HepG2 (cell line): ENCODE measurements around the gene TXNRD2. TPM values are rescaled to one million over a fixed set of nuclear protein-coding genes. Genes with fewer than 3 reads are reported as not detected.
A peak's percentile ranks its signal among the peaks of the same experiment; 100 is the strongest.

Experiments used
- ATAC-seq: fragments of 200-7000 bp; cut with Tn5 transposase; 3 replicates; pipeline ENCODE4 v1.9.1; 2020; ENCODE audit warnings: mild to moderate bottlenecking, moderate library complexity
- BruUV-seq: library from RNA; stranded (reverse); fragments of 400-500 nt; replicated peaks from 2 replicates; lab custom pipeline; 2021; lab: Mats Ljungman, UMichigan
- CTCF ChIA-PET: fragments of 300-600 bp; formaldehyde crosslinking; extraction: SDS; loops from one replicate; lab custom pipeline; 2021; ENCODE audit warnings: low total read pairs, inconsistent platforms, low intra/inter-chr PET ratio; lab: Yijun Ruan, JAX
- POLR2A ChIA-PET: fragments of 350-600 bp; sonication (Branson Sonifier 250); formaldehyde crosslinking; loops from one replicate; lab custom pipeline; 2020; ENCODE audit warnings: antibody characterized with exemption, inconsistent platforms; lab: Yijun Ruan, JAX
- DNase-seq: peaks from one replicate; pipeline ENCODE4 v3.0.0-alpha.2; 2015; ENCODE audit warnings: low spot score
- FAIRE-seq: peaks from 3 replicates; lab custom pipeline; 2011; peaks lifted over from hg19 to GRCh38; lab: Jason Lieb, UNC
- H2AFZ ChIP-seq: one replicate; pipeline ENCODE4 v1.6.1; 2011; ENCODE audit warnings: low read length, inconsistent platforms
- H3K27ac ChIP-seq: fragments of 300-600 bp; 3 replicates; pipeline ENCODE4 v1.8.0; 2011; ENCODE audit warnings: mixed run types, mild to moderate bottlenecking, mixed read lengths, low read length, inconsistent platforms; ENCODE audit not compliant: insufficient read depth; ENCODE audit errors: extremely low read length
- H3K27me3 ChIP-seq, 2 experiments: fragments of 200-600 bp in 1 of 2; 2 replicates in 1 of 2; 3 replicates in 1 of 2; pipeline versions ENCODE4 v1.6.0 to v1.8.0; 2011; ENCODE audit warnings: low read length in 2 of 2, mild to moderate bottlenecking in 2 of 2, moderate library complexity in 2 of 2, inconsistent platforms in 1 of 2; ENCODE audit not compliant: insufficient read depth in 2 of 2, control insufficient read depth in 1 of 2
- H3K36me3 ChIP-seq, 2 experiments: fragments of 200-600 bp in 1 of 2; replicated peaks in 1 of 2; 2 replicates in 1 of 2; 3 replicates in 1 of 2; pipeline versions ENCODE4 v1.5.1 to v1.8.0; 2011; ENCODE audit warnings: low read length in 2 of 2, inconsistent platforms in 1 of 2; ENCODE audit not compliant: insufficient read depth in 2 of 2, control insufficient read depth in 1 of 2
- H3K4me1 ChIP-seq: 2 replicates; pipeline ENCODE4 v1.5.1; 2012; ENCODE audit warnings: low read length, inconsistent platforms; ENCODE audit not compliant: insufficient read depth
- H3K4me2 ChIP-seq: 2 replicates; pipeline ENCODE4 v1.6.0; 2011; ENCODE audit warnings: low read depth, low read length, inconsistent platforms
- H3K4me3 ChIP-seq, 3 experiments: fragments of 200-600 bp in 1 of 3; sonication (generic), shearing (Covaris generic) in 1 of 3; replicated peaks in 1 of 3; 2 replicates each; pipeline ENCODE4 v1.5.1; 2011 to 2016; ENCODE audit warnings: low read length in 3 of 3, inconsistent platforms in 2 of 3, low read depth in 2 of 3, mild to moderate bottlenecking in 2 of 3, control low read depth in 1 of 3, mixed read lengths in 1 of 3; ENCODE audit not compliant: insufficient read depth in 1 of 3
- H3K79me2 ChIP-seq: one replicate; pipeline ENCODE4 v1.6.1; 2011; ENCODE audit warnings: low read length, inconsistent platforms; ENCODE audit not compliant: insufficient read depth
- H3K9ac ChIP-seq: 2 replicates; pipeline ENCODE4 v1.6.0; 2011; ENCODE audit warnings: mild to moderate bottlenecking, low read depth, low read length, inconsistent platforms; ENCODE audit not compliant: insufficient read depth
- H3K9me3 ChIP-seq: 2 replicates; pipeline ENCODE4 v1.5.1; 2012; ENCODE audit warnings: mild to moderate bottlenecking, low read length
- H4K20me1 ChIP-seq: 2 replicates; pipeline ENCODE4 v1.6.0; 2011; ENCODE audit warnings: inconsistent platforms, mild to moderate bottlenecking, low read length, moderate library complexity; ENCODE audit not compliant: insufficient read depth
- ATF1 ChIP-seq: IDR thresholded peaks from 2 replicates; pipeline ENCODE4 v1.6.1; 2016; ENCODE audit warnings: mild to moderate bottlenecking, control low read depth
- CBX5 ChIP-seq: sonication (generic); formaldehyde crosslinking; IDR thresholded peaks from 2 replicates; pipeline ENCODE4 v1.4.0; 2020; ENCODE audit warnings: missing genetic modification reagents, borderline replicate concordance
- CREM ChIP-seq, 2 experiments: sonication (generic) in 1 of 2; formaldehyde crosslinking in 1 of 2; IDR thresholded peaks; 2 replicates each; pipeline versions ENCODE4 v1.4.0 to v1.6.1; 2016 to 2020; ENCODE audit warnings: antibody characterized with exemption in 1 of 2, mild to moderate bottlenecking in 1 of 2, missing genetic modification reagents in 1 of 2
- ETV6 ChIP-seq: sonication (generic); formaldehyde crosslinking; conservative IDR thresholded peaks from 2 replicates; pipeline ENCODE4 v1.4.0; 2020; ENCODE audit warnings: missing genetic modification reagents
- MAFF ChIP-seq: IDR thresholded peaks from 2 replicates; pipeline ENCODE4 v1.6.1; 2011; ENCODE audit warnings: low read depth, low read length, improper control_type of control experiment
- MAFK ChIP-seq, 2 experiments: IDR thresholded peaks in 1 of 2; conservative IDR thresholded peaks in 1 of 2; 2 replicates each; pipeline ENCODE4 v1.6.1; 2011; ENCODE audit warnings: improper control_type of control experiment in 2 of 2, low read length in 2 of 2
- RORA ChIP-seq: sonication (generic); formaldehyde crosslinking; IDR thresholded peaks from 2 replicates; pipeline ENCODE4 v1.5.0; 2020; ENCODE audit warnings: mild to moderate bottlenecking, missing genetic modification reagents, moderate library complexity
- RXRB ChIP-seq: IDR thresholded peaks from 2 replicates; pipeline ENCODE4 v1.6.1; 2016; ENCODE audit warnings: borderline replicate concordance, missing genetic modification reagents, missing compliant biosample characterization
- STAG1 ChIP-seq: sonication (generic); formaldehyde crosslinking; IDR thresholded peaks from 2 replicates; pipeline ENCODE4 v1.4.0; 2020; ENCODE audit warnings: missing genetic modification reagents
- U2AF2 ChIP-seq: fragments of 200-400 bp; formaldehyde crosslinking; IDR thresholded peaks from 2 replicates; pipeline ENCODE4 v1.6.1; 2017; ENCODE audit warnings: low read depth, mild to moderate bottlenecking, low read length
- ZMYM2 ChIP-seq: sonication (generic); formaldehyde crosslinking; IDR thresholded peaks from 2 replicates; pipeline ENCODE4 v1.8.0; 2022; ENCODE audit warnings: mild to moderate bottlenecking, missing genetic modification reagents
- ZNF253 ChIP-seq: sonication (generic); formaldehyde crosslinking; IDR thresholded peaks from 2 replicates; pipeline ENCODE4 v1.8.0; 2022; ENCODE audit warnings: mild to moderate bottlenecking, missing genetic modification reagents, borderline replicate concordance
- ZNF292 ChIP-seq: sonication (generic); formaldehyde crosslinking; IDR thresholded peaks from 2 replicates; pipeline ENCODE4 v1.8.1; 2022; ENCODE audit warnings: mild to moderate bottlenecking, low read depth, missing genetic modification reagents, borderline replicate concordance
- ZNF431 ChIP-seq: sonication (generic); formaldehyde crosslinking; IDR thresholded peaks from 2 replicates; pipeline ENCODE4 v1.9.0; 2022; ENCODE audit warnings: missing genetic modification reagents, low read depth, mild to moderate bottlenecking, borderline replicate concordance
- ZNF780A ChIP-seq: sonication (generic); formaldehyde crosslinking; IDR thresholded peaks from 2 replicates; pipeline ENCODE4 v1.8.0; 2022; ENCODE audit warnings: mild to moderate bottlenecking, missing genetic modification reagents, moderate library complexity
- WGBS: methylation state at CpG from one replicate; pipeline ENCODE4 v1.1.6; 2017; ENCODE audit warnings: low lambda C conversion rate; 5-methylcytosine and 5-hydroxymethylcytosine counted together
- in situ Hi-C: cut with HindIII; loops from 2 replicates; pipeline ENCODE4 v1.10.0; 2017; ENCODE audit warnings: low pct_unique_long_range_greater_than_20kb; ENCODE audit not compliant: extremely low pct_ligation_motif_present
- intact Hi-C: fragments of 100-400 bp; cut with micrococcal nuclease; formaldehyde crosslinking; loops from one replicate; pipeline ENCODE4 v1.10.0; 2022; ENCODE audit not compliant: unreplicated experiment
- polyA plus RNA-seq, 8 experiments: library from polyadenylated mRNA; depleted of rRNA in 3 of 8; stranded (reverse) in 7 of 8; unstranded in 1 of 8; fragments of >200 nt; fragmentation: Illumina TruSeq in 4 of 8; extraction: Trizol in 4 of 8; gene quantifications; 2 replicates each; pipeline versions ENCODE4 v1.2.1 to v1.2.3, GENCODE V29; 2011 to 2016; ENCODE audit warnings: low read depth in 4 of 8, missing spikeins in 1 of 8, mixed read lengths in 1 of 8; ENCODE audit not compliant: insufficient read depth in 1 of 8
- total RNA-seq, 5 experiments: library from RNA; depleted of rRNA; stranded (reverse); fragments of >200 nt; fragmentation: Illumina TruSeq; extraction: Trizol; gene quantifications; 2 replicates each; pipeline ENCODE4 v1.2.3, GENCODE V29; 2016; ENCODE audit warnings: low read depth in 1 of 5
- TF ChIP-seq, protein P1 (sequence below): IDR thresholded peaks from 2 replicates; pipeline ENCODE4 v1.6.1; 2016; ENCODE audit warnings: mild to moderate bottlenecking, missing biosample characterization, missing genetic modification reagents
- TF ChIP-seq, protein P2 (sequence below): sonication (generic); formaldehyde crosslinking; IDR thresholded peaks from 2 replicates; pipeline ENCODE4 v1.4.0; 2020; ENCODE audit warnings: missing genetic modification reagents
- TF ChIP-seq, protein P3 (sequence below): sonication (generic); formaldehyde crosslinking; IDR thresholded peaks from 2 replicates; pipeline ENCODE4 v1.4.0; 2020; ENCODE audit warnings: missing genetic modification reagents, borderline replicate concordance
- TF ChIP-seq, protein P4 (sequence below): sonication (generic); formaldehyde crosslinking; conservative IDR thresholded peaks from 2 replicates; pipeline ENCODE4 v1.4.0; 2020; ENCODE audit warnings: missing genetic modification reagents
- TF ChIP-seq, protein P5 (sequence below): sonication (generic); formaldehyde crosslinking; IDR thresholded peaks from 2 replicates; pipeline ENCODE4 v1.4.0; 2020; ENCODE audit warnings: mild to moderate bottlenecking, missing genetic modification reagents

The TXNRD2 gene
- total and polyA plus RNA-seq, 2 of the 13 experiments (the other 11 are each of a cell fraction or from before 2014, with no cell fraction given): 17.5 to 18.6 TPM

DNA sequence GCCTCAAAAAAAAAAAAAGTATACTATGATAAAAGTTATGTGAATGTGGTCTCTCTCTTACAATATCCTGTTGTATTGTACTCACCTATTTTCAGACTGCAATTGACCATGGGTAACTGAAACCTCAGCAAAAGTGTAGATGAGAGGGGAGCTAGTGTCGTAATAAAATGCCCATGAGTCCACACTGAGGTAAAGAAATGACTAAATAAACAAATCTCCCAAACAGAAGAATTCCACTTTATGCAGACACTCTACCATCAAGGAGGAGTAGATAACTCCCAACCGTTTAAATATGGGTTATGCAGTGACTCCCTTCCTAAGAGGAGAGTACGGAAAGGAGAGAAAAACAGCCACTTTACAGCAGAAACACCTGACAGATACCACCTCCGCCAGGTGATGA is 101.6 kb downstream of the TXNRD2 start:
- no TSS peak for BruUV-seq
- no peaks in the 10 kb centered on the region for H3K9me3 ChIP-seq
- POLR2A ChIA-PET: interaction anchor here (0.6 to 1.3 kb wide), 6 partner anchors 14 to 661 kb away, joined by 3 to 6 read pairs (median 3); partner anchors contain the start of genes COMT, GNB1L, RTL10 and SLC25A1
- in situ Hi-C loops (no loop called here), intact Hi-C loops (no loop called here)
- H3K27me3 ChIP-seq: no peaks in the 10 kb centered on the region
- H3K79me2 ChIP-seq: no peaks in the 10 kb centered on the region
- WGBS: 48% methylated on average over 4 of the region's 4 CpGs
- peak; percentile 43 for FAIRE-seq
- H2AFZ ChIP-seq: no peak overlapping the region
- CTCF ChIA-PET: no interaction called here
- H4K20me1 ChIP-seq: no peaks in the 10 kb centered on the region
- H3K36me3 ChIP-seq: no peaks in the 10 kb centered on the region
- ATAC-seq: peak; percentile 21
- no peak overlapping the region for H3K9ac ChIP-seq
- peaks cover 28% of the 10 kb centered on the region for H3K4me1 ChIP-seq
- peak overlapping the region; percentile 2; the same call in 1 of the 2 replicates for H3K4me2 ChIP-seq
- peak; percentile 69 for DNase-seq
- no peak overlapping the region for H3K4me3 ChIP-seq
- H3K27ac ChIP-seq: peak overlapping the region; percentile 8
- TF ChIP-seq, protein P1, sequence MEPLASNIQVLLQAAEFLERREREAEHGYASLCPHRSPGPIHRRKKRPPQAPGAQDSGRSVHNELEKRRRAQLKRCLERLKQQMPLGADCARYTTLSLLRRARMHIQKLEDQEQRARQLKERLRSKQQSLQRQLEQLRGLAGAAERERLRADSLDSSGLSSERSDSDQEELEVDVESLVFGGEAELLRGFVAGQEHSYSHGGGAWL (CRISPR knock-in tag): no peak
- TF ChIP-seq CREM (IDR thresholded peaks at IDR 0.05) (0 out of 2 replicates have a peak, but pooled peaks have one; percentile 12), CREM (CRISPR knock-in tag; IDR thresholded peaks at IDR 0.05) (no peak), RXRB (CRISPR knock-in tag) (no peak), MAFF (peak; percentile 63), RORA (CRISPR knock-in tag) (no peak), ZNF431 (CRISPR knock-in tag) (no peak), ZNF253 (CRISPR knock-in tag) (no peak), CBX5 (no peak), MAFK (conservative IDR thresholded peaks at IDR 0.05 in 1 of 2, IDR thresholded peaks at IDR 0.05 in 1 of 2; ENCODE audit: low read length in 2 of 2) (peak; percentile 58 to 62), ZMYM2 (CRISPR knock-in tag) (0 out of 2 replicates have a peak, but pooled peaks have one; percentile 14), STAG1 (CRISPR knock-in tag) (no peak), ATF1 (CRISPR knock-in tag) (no peak), ETV6 (CRISPR knock-in tag) (no peak), ZNF780A (CRISPR knock-in tag) (no peak), ZNF292 (CRISPR knock-in tag) (no peak), U2AF2 (no peak)
- TF ChIP-seq, protein P2, sequence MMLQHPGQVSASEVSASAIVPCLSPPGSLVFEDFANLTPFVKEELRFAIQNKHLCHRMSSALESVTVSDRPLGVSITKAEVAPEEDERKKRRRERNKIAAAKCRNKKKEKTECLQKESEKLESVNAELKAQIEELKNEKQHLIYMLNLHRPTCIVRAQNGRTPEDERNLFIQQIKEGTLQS: no peak
- TF ChIP-seq, protein P3, sequence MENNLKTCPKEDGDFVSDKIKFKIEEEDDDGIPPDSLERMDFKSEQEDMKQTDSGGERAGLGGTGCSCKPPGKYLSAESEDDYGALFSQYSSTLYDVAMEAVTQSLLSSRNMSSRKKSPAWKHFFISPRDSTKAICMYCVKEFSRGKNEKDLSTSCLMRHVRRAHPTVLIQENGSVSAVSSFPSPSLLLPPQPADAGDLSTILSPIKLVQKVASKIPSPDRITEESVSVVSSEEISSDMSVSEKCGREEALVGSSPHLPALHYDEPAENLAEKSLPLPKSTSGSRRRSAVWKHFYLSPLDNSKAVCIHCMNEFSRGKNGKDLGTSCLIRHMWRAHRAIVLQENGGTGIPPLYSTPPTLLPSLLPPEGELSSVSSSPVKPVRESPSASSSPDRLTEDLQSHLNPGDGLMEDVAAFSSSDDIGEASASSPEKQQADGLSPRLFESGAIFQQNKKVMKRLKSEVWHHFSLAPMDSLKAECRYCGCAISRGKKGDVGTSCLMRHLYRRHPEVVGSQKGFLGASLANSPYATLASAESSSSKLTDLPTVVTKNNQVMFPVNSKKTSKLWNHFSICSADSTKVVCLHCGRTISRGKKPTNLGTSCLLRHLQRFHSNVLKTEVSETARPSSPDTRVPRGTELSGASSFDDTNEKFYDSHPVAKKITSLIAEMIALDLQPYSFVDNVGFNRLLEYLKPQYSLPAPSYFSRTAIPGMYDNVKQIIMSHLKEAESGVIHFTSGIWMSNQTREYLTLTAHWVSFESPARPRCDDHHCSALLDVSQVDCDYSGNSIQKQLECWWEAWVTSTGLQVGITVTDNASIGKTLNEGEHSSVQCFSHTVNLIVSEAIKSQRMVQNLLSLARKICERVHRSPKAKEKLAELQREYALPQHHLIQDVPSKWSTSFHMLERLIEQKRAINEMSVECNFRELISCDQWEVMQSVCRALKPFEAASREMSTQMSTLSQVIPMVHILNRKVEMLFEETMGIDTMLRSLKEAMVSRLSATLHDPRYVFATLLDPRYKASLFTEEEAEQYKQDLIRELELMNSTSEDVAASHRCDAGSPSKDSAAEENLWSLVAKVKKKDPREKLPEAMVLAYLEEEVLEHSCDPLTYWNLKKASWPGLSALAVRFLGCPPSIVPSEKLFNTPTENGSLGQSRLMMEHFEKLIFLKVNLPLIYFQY (CRISPR knock-in tag): no peak
- TF ChIP-seq, protein P4, sequence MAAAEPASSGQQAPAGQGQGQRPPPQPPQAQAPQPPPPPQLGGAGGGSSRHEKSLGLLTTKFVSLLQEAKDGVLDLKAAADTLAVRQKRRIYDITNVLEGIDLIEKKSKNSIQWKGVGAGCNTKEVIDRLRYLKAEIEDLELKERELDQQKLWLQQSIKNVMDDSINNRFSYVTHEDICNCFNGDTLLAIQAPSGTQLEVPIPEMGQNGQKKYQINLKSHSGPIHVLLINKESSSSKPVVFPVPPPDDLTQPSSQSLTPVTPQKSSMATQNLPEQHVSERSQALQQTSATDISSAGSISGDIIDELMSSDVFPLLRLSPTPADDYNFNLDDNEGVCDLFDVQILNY: no peak
- TF ChIP-seq, protein P5, sequence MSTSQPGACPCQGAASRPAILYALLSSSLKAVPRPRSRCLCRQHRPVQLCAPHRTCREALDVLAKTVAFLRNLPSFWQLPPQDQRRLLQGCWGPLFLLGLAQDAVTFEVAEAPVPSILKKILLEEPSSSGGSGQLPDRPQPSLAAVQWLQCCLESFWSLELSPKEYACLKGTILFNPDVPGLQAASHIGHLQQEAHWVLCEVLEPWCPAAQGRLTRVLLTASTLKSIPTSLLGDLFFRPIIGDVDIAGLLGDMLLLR: no peak
